ENCODE measurements around the gene SMIM44. TPM values are rescaled to one million over a fixed set of nuclear protein-coding genes. Genes with fewer than 3 reads are reported as not detected.

SMIM44 gene
- total RNA-seq, 4 donors from 2014 or later: not detected

GRCh38 chr19:3467437-3468198 is 15.6 kb downstream of the SMIM44 start:
- DNase-seq (ENCODE audit: low spot score) (no peak), ATAC-seq (ENCODE audit: low FRiP score) (no peak)
- TF ChIP-seq, protein P1, sequence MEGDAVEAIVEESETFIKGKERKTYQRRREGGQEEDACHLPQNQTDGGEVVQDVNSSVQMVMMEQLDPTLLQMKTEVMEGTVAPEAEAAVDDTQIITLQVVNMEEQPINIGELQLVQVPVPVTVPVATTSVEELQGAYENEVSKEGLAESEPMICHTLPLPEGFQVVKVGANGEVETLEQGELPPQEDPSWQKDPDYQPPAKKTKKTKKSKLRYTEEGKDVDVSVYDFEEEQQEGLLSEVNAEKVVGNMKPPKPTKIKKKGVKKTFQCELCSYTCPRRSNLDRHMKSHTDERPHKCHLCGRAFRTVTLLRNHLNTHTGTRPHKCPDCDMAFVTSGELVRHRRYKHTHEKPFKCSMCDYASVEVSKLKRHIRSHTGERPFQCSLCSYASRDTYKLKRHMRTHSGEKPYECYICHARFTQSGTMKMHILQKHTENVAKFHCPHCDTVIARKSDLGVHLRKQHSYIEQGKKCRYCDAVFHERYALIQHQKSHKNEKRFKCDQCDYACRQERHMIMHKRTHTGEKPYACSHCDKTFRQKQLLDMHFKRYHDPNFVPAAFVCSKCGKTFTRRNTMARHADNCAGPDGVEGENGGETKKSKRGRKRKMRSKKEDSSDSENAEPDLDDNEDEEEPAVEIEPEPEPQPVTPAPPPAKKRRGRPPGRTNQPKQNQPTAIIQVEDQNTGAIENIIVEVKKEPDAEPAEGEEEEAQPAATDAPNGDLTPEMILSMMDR (IDR thresholded peaks at IDR 0.05): no peak

- no peak for ATAC-seq (ENCODE audit: low FRiP score)
- no peak for DNase-seq (ENCODE audit: low spot score)
- TF ChIP-seq, protein P1 (IDR thresholded peaks at IDR 0.05): no peak
These were observed 16.6 kb downstream of the SMIM44 start for GRCh38 chr19:3466635-3467034.

GRCh38 chr19:3465552-3465951 is 17.7 kb downstream of the SMIM44 start:
- no peak for DNase-seq (ENCODE audit: low spot score)
- no peak for ATAC-seq (ENCODE audit: low FRiP score)
- TF ChIP-seq, protein P1 (IDR thresholded peaks at IDR 0.05): no peak

DNA sequence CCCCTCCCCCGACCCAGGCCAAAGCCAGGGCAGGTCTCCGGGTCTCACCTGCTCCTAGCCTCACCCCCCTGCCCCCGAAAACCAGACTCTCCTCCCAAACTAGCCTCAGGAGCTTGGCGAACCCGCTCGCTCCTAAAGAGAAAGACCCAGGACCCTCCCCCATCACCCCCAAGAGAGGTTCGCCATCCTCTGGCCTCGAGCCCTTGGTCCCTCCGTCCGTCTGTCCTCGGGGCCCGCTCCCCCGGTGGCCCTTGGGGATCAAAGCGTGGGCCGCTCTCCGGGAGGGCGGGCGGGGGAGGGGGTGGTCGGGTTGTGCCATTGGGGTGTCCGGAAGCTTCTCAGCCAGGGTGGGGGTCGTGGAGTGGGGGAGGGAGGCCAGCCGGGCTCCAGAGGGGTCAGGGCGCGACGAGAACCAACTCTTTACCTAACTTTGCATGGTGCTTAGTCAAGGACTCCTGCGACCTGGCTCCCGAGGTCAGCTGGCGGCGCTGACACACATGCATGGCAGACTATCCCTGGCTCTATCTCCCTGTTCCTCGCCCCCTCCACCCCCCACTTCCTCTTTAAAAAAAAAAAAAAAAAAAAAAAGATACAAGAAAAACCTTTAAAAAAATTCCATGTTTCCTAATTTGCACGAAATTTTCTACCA is 18.5 kb downstream of the SMIM44 start:
- no peak for ATAC-seq (ENCODE audit: low FRiP score)
- TF ChIP-seq, protein P1 (IDR thresholded peaks at IDR 0.05): no peak
- no peak for DNase-seq (ENCODE audit: low spot score)

DNA sequence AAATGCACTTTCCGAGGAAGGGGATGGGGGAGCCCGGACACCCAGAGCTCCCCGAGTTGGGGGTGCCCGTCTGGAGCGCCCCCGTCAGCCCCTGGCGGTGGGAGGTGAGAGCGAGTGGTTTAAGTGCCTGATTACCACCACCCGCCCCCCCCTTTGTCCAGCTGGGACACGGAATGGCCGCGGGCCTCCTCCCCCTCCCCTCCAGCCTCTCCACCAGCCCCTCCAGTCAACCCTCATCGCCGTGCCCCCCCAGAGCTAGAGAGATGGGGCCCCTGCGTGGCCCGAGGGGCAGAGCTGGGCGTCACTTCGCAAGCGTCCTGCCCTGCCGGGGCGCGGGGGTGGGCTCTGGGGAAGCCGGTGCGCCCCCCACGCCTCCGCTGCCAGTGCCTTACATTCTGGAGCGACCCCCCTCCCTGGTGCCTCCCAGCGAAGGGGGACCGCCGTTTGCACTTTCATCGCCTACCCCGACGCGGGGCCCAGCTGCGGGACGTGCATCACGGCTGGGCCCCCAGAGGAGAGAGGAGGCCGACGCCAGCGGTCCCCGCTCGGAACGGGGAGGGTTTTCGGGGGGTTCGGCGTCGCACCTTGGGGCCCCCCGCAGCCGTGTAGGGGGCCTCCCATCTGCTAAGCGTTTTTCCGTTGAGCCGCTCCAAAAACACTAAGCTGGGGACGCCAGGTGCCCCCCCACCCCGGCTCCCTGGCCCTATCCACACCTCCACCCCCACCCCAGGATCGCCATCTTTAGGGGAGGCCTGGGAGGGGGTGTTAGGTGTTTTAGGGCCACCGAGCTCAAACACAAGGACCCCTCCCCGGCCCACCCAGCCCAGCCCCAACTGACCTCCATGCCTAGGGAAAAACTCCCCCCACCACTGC is 19.3 kb downstream of the SMIM44 start:
- no peak for DNase-seq (ENCODE audit: low spot score)
- TF ChIP-seq, protein P1 (IDR thresholded peaks at IDR 0.05): no peak

DNA sequence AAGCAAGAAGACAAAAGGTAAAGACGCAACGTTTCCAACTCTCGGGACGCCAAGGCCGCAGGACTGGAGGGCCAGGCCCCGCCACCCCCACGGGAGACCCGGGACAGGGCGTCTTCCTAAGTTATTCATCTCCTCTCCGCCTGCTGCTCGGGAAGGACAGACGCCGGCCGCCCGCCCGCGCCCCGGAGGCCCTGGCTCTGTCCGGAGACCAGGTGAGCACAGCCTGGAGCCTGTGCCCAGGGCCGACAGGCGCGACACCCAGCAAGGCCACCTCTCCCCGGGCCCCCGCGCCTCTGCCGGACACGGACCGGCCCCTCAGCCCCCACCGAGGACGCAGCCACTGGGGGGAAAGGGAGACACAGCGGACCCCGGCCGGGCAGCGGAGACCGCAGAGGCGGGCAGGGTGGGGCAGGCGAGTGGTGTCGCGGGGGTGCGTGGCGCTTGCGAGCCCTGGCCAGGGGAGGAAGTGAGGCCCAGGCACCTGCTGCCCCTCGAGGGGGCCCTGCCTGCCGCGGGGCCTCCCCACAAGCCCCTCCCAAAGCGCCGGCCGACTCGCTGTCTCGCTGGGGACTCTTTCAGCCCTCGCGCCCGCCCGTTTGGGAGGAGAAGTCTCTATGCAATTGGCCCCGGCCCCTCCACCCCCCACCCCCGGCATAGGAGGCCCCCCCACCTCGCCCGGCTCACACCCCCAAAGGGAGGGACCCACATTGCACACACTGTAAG is 20.1 kb downstream of the SMIM44 start:
- TF ChIP-seq, protein P1 (IDR thresholded peaks at IDR 0.05): no peak
- ATAC-seq (ENCODE audit: low FRiP score) (no peak), DNase-seq (ENCODE audit: low spot score) (no peak)

More for the DNA sequence above, 19.3 kb downstream of the SMIM44 start:
- ATAC-seq (ENCODE audit: low FRiP score): no peak

Measured in omental fat pad (tissue), 4 donors.